ENCODE data around the gene POLG2. TPM values are rescaled to one million over a fixed set of nuclear protein-coding genes. Genes with fewer than 3 reads are reported as not detected.

POLG2 gene
- total RNA-seq (2014; rRNA removed; shearing (Covaris generic)): 11.8 and 40.1 TPM in 2 replicates

DNA sequence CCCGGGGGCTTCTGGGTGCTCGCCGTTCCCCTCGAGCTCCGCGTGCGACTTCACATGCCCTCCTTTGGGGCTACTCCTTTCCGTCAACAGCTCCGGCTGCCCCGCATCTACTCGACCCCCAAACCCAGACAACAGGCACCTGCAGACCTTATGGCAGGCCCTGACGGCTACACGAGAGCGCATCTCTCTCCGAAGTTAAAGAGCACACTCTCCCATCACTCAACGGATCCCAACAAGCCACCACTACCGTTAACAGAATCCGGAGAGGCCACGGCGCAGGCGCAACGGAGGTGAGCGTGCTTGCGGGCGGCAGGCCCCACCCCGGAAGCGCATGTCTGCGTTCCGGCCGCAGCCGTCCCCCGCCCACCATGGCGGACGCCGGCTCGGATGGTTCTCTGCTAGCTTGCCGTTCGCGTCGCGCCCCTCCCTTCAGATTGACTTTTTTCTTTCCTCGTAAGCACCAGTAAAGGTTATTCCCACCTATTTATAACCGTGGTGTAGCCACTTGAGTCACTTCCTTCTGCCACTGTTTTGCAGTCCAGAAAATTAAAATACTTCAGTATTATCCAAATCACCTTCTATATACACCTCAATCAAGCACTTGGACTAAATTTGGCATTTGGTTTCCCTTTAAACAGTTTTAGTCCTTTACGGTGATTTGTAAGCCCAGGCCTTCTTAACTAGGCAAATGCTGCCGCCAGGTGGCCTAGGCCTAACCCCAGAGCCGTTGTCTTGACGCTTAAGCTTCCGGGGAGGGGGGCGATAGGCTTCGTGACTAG, at the start of gene POLG2:
TSS of gene POLG2 (minus strand) at position 269 of the 779 bp plus-strand sequence. CDS start at position 183, 86 bp downstream.
- peak; percentile 95 for DNase-seq (ENCODE audit: low spot score)

DNA sequence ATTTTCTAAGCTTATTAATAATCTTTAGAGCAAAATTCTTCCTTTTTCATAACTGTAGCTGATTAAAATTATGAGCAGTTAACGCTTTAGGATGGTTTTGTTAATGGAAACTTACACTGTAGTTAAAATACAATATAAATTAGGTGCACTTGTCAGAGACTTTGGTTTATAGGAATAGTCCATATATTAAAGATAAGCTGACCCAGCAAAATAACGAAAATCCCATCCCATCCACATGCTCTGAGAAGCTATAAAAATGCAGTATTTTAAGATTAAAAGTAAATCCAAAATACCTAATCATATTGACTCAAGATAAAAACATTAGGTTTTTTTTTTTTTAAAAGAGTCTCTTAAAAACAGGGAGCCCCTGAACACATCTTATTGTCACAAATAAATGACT, 47.9 kb upstream of the POLG2 start:
- no peak for DNase-seq (ENCODE audit: low spot score)

DNA sequence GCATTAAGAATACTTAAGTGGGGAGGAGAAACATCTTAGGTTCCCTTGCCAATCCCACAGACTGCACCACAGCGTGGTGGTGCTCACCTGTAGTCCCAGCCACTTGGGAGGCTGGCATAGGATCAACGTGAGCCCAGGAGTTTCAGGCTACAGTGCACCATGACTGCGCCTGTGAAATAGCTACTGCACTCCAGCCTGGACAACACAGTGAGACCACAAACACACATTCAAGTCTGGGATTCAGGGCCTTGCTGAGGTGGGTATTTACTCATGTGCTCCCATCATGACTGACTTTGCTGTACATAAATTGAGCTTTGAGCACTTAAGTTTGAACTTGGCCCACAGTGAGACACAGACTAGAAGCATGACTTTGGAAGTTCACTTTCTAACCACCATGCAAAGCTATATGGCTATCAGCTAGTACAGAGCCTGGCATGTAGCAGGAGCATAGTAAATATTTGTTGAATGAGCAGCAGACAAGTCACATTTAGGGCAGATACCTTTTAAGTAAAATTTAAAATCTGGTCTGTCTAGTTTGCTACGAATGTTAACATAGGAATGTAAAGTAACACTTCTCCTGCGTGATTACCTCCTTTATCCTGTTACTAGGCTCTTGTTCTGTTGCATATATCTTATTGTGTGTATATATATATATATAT, 43.4 kb upstream of the POLG2 start:
- DNase-seq (ENCODE audit: low spot score): no peak

DNA sequence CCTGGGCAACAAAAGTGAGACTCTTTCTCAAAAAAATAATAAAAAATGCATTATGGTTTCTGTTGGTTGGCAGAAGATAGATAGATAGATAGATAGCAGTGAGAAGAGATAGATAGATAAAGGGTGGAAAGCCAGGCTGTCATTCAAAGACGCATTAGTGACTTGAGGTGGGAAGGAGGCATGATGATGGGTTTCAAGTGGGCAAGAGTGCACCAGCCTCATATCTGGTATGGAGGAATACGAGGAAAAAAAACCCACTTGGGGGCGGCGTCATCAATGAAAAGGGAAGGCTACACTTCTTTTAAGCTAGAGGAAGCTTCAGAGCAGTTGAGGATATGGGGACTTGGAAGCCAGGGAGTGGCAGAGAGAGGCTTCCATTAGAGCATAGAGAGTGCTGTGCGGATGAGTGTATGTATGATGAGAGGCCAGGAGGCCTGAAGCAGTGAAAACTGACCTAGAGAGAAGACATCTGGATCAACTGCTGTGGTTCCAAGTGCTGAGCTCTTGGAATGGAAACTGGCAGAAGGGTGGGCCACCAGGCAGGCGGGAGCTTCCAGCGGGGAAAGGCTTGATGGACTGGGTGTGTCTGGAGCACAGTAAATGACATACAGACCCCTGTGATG, 41.8 kb upstream of the POLG2 start:
- no peak for DNase-seq (ENCODE audit: low spot score)

DNA sequence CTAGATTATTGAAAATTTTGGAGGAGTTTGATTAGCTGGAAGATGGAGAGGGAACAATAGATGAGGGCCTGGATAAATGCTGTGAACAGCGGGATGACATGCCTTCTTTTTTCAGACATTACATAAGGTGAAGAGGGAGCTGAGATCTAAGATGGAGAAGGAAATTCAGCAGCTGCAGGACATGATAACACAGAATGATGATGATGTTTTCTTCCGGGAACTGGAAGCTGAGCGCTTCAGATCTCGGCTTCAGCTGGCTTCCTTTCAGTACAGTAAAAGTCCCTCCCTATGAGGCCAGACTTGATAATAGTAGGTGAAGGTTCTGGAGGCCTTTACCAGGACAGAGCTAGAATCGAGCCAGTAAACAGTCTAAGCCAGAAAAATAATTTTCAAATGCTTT, 40.6 kb upstream of the POLG2 start:
- DNase-seq (ENCODE audit: low spot score): no peak

DNA sequence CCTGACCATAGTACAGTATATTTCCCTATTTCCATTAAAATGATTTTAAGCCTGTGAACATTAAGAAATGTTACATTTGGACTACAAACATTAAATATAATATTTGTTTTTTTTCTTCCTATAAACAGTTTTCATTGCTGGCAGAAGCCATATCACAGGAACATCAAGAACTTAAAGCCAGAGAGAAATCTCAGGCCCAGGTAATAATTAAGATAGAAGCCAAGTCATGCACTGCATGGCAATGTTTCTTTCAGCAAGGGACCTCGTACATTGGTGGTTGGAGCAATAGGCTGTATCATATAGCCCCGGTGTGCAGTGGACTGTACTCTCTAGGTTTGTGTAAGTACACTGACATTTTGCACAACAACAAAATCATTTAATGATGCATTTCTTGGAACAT, 40.1 kb upstream of the POLG2 start:
- DNase-seq (ENCODE audit: low spot score): no peak

DNA sequence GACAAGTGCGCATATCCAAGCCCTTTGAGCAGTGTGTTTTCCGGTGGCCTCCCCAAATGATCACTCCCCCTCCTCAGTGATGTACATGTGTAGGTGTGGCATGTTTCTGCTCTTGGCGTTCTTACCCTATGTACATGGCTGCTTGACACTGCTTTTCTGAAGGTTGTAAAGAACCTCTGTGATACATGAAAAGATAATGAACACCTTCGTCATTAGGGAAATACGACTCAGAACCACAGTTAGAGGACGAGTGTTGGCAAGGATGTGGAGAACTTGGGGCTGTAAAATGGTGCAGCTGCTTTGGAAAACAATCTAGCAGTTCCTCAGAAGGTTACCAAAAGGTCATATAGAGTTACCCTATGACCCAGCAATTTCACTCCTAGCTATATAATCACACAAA, 38.5 kb upstream of the POLG2 start:
- no peak for DNase-seq (ENCODE audit: low spot score)

DNA sequence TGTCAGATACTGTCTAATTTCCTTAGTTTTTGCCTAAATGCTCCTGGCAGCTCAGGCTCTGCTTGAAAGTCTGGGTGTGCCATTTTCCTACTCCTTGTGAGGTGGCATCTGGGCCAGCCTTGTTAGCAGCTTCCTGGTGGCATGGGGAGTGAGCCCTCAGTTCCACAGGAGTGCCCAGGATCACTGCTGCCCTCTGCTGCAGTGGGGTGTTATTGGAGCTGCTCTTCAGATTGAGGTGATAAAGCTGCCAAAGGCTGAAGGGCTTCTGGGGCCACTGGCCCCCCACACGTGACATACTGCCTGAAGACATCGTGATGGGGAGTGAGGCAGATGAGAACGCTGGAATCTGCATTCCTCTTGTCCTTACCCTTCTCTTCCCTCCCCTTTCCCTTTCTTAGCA, 37.3 kb upstream of the POLG2 start:
- no peak for DNase-seq (ENCODE audit: low spot score)

DNA sequence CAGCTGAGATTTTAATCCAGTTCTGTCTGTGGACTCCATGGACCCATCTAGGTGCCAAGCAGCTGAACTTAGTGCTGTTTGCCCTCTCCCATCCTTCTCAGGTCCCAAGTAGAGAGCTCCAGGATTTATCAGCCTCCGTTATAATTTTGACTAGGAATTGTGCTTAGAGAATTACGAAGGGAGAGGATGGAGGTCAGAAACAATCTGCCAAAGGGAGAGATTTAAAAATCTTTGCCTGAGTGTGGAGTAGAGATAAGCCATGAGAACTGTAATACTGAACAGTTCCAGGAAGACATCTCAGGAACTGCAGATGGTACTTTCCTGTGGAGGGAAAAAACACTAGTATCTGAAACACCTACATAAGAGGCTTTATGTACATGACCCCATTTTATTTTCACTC, 36.9 kb upstream of the POLG2 start:
- no peak for DNase-seq (ENCODE audit: low spot score)

DNA sequence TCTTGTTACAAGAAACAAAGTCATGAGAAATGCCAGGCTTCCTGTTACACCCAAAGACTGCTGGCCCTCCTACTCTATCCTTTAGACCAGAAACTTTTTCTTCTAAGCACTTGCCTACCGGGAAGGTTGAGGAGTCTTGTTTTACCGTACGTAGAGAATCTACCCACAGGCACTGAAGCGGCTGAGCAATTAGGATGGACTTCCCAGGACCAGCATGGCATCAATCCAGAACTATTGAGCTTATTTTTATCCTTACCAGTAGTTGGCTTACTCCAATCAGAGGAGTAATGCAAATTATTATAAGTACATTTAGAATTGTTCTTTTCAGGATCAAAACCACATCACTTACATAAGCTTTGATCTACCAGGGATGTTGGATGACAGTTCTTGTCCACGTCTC, 35.6 kb upstream of the POLG2 start:
- DNase-seq (ENCODE audit: low spot score): no peak

DNA sequence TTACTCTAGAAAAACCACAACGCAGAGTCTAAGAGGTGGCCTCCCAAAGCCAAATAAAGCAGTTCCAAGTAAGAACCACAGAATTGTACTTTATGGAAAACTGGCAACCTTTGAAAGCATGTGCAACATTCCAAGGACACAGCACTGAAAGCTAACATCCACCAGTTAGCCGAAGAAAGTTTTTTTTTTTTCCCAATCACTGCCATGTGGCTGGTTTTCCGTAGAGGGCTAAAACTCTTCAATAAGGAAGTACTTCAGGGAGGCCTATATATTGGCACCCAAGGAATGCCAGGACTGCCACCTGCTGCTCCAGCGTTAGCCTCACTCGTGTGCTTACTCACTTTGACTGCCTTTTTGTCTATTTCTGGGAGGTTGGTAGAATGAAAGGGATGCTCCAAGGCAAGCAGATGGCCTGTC, 35.1 kb upstream of the POLG2 start:
- DNase-seq (ENCODE audit: low spot score): no peak

DNA sequence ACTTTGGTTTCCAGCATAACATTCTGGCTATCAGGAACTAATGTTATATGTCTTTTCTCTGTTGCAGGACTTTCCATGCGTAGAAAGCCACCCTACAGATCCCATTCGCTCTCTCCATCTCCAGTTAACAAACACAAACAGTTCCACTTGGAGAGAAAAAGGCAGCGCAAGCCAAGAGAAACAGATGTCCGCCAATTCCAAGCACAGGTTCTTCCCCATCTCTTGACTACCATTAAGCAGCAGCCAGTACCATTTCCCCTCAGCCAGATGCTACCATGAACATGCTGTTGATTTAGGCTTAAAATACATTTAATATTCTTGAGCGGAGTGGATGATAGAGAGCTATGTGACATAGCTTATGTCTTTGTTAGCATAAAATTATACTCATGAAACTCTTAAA, 32.4 kb upstream of the POLG2 start:
- DNase-seq (ENCODE audit: low spot score): no peak

DNA sequence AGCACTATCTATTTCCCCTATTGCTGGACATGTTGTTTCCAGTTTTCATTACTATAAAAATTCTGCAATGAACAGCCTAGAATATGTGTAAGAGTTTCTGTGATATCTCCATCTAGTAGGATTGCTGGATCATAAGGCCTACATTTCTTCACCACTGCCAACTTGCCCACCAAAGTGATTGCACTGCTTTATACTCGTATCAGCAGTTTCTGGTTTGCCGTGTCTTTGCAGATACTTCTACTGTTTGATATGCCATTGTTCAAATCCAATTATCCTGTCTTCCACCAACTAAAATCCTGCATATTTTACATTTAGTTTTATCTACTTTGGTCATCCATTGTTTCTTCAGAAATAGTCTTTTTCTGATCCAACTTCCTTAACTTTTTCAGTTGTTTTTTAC, 31.1 kb upstream of the POLG2 start:
- no peak for DNase-seq (ENCODE audit: low spot score)

DNA sequence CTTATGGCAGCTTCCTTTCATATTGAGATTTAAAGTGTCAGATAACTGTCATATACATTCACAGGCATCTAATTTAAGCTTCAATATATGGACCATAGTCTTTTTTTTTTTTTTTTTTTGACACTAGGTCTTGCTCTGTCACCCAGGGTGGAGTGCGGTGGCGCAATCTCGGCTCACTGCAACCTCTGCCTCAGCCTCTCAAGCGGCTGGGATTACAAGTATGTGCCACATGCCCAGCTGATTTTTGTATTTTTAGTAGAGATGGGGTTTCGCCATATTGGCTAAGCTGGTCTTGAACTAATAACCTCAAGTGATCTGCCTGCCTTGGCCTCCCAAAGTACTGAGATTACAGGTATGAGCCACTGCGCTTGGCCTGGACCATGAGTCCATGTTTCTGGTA, 23.5 kb upstream of the POLG2 start:
- DNase-seq (ENCODE audit: low spot score): no peak

DNA sequence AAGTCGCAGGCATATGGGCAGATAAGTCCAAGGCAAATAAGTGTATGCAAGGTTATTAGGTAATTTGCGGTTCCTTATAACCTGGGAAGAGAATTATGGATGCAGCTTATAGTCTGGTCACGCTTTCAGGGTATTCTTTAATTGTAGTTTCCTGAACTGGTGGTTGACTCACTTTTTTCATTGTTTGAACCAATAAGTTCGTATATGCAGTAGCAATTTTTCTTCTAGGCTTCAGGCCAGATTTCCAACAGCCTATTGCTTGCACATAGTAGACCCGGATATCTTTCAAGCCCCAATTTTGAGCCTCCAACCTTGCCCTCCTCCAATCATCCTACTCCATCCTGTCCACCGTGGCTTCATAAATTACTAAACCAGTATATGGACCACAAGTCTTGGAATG, 22.7 kb upstream of the POLG2 start:
- no peak for DNase-seq (ENCODE audit: low spot score)

DNA sequence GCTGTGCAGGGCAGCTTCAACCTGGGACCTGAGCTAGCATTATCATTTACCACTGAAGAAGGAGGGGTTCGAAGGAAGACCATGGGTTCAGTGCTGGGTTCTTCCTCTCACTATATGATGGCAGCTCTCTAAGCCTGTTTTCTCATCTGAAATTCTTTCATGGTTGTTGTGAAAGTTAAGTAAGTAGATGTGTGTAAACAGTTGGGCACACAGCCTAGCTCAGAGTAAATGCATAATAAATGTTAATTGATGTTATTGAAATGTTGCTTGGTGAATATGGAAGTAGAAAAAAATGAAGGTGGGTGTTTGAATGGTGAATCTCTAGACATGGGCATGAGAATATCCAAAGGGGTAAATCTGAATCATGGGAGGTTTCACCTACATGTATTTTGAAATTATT, 19.0 kb upstream of the POLG2 start:
- no peak for DNase-seq (ENCODE audit: low spot score)

DNA sequence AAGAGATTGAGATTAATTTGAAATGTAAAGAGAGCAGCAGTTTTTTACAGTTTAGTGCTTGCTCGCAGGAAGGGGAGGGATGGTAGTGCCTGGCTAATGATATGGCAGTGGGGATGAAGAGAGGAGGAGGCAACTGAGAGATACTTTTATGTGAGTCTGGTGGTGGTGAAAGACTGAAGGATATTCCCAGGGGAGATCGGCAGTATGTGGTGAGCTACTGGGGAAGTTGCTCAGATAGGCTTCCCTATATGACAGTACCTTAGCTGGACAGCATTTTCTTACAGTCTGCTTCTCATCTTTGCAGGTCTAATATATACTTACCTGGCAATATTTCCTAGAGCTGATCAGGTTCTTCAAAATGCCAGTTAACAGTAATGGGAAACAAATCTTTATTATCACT, 18.6 kb upstream of the POLG2 start:
- DNase-seq (ENCODE audit: low spot score): no peak

DNA sequence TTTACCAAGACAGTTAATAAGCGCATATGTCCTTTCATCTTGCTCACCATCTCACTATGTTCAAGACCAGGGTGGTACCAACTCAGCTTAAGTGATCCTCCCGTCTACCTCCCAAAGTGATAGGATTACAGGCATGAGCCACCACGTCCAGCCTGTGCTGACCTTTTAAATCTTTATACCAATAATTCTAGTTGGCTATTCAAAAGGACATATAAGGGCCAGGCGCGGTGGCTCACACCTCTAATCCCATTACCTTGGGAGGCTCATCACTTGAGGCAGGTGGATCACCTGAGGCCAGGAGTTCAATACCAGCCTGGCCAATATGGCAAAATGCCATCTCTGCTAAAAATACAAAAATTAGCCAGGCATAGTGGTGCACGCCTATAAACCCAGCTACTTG, 12.3 kb upstream of the POLG2 start:
- no peak for DNase-seq (ENCODE audit: low spot score)

DNA sequence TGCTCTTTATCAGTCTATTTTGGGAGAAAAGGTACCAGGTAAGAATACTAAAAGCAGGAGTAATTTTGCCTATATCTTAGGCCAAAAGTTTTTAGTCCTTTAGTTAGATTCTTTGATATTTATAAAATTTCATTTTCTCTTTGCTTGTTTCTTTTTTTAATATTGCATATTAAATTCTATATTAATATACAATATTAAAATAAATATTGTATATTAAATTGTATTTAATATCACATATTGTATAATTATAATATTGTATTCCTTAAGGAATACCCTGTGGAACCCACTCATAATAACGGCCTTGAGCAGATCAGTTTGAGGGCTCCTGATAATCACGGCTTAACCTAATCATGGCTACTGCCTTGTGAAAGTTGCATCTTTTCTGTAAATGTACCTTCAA, 11.8 kb upstream of the POLG2 start:
- DNase-seq (ENCODE audit: low spot score): no peak

DNA sequence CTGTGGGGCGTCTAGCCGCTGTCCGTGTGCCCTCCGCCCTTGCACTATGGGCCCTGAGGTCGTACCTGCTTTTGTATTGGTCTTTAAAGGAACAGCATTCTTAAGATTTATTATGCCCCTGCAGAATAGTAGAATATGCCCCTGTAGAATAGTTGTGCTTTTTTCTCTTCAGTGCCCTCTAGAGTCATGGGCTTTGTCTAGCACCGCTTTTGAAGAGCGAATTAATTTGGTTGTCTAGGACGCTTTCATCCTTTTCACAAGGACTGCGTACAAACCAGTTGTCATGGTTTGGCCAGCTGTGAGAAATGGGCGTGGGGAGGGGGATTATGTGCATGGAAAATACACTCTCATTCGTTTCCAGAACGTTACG, 10.5 kb upstream of the POLG2 start:
- peak; percentile 81 for DNase-seq (ENCODE audit: low spot score)

DNA sequence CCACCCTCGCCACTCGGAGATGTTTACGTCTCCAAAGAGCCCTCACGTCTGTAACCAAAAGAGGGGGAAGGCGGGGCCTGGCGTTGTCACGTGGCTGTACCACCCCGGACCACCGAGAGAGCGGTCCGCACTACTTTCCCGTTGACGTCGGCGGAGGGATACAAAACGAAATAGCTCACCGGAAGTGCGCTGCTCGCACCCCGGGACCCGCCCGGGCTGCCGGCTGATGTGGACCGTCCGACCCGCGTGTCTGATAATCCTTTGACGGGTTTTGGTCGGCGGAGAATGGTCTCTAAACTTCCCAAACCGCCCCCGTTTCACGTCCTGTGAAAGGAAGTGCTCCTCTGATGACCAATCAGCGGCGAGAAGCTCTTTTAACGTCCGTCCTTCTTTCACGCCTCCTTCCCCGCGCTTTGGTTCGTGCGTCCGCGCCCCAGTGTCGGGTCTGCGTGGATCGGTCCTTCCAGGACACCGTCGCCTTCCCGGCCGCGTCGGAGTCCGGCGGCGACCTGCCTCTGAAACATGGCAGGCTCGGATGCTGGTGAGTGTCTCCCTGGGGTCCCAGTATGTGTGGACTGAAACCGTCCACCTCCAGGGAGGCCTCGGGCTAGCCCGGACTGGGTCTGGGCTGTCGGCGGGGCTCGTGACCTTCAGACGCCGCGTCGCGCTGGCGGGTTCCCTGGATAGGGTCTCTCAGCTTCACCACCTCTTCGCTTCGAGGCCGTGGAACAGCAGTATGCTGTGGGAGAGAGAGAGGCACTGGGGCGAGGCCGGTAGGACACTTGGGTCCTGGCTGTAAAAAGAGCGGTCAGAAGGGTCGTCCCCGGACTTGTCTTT, 9.9 kb upstream of the POLG2 start, which contains the start of gene CEP95:
TSS of gene CEP95 (plus strand) at position 402 of the 837 bp plus-strand sequence. CDS start at position 523, 121 bp downstream.
- peak; percentile 97 for DNase-seq (ENCODE audit: low spot score)

DNA sequence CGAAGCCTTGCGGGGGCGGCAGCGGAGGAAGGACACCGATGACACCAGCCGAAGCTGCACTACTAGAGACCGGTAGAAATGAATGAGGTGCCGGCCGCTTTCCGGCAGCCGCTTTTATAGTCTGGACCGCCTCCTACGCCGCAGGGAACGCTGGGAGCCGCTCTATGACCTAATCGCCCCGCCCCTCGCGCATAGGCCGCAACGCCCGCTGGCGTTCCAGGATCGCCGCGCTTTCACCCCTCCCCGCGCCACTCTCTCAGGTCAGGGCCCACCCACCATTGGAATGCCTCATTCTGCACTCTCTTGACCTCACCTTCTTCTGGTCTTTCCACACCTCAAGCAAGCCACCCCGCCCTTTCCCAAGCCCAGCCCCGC, 9.3 kb upstream of the POLG2 start, which contains the start of gene DDX5:
TSS of gene DDX5 (minus strand) at position 89 of the 375 bp plus-strand sequence. CDS start 170 bp downstream, outside the sequence.
- peak; percentile 98 for DNase-seq (ENCODE audit: low spot score)
